ENCODE data around the gene TSSC4. TPM values are rescaled to one million over a fixed set of nuclear protein-coding genes. Genes with fewer than 3 reads are reported as not detected.

TSSC4 gene
- total and polyA plus RNA-seq, 9 of the 15 experiments (the other 6 are each of a cell fraction or from before 2014, with no cell fraction given) = 0.41 to 54.2 (median 11.0) TPM

DNA sequence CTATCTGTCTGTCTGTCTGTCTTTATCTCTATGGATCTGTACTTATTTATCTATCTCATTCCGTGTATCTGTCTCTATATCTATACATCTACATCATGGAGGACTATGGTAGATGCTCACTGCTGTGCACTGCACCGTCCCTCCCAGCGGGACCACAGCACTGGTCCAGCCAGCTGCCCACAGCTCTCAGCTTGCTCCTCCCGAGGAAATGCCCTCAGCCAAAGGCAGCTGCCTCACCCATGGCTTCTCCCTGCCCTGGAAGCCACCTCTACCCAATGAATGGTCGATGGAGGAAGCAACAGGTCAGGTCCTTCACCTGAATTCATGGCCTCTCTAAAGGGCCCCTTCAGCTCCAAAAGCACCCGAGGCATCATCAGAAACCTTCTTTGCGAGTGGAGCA is 38.1 kb upstream of the TSSC4 start (continued):
- TF ChIP-seq RB1 (IDR thresholded peaks at IDR 0.05; ENCODE audit: low read depth) (no peak), ZNF79 (CRISPR knock-in tag; IDR thresholded peaks at IDR 0.05; ENCODE audit: low read depth) (no peak), ZNF586 (CRISPR knock-in tag; conservative IDR thresholded peaks at IDR 0.05) (no peak), HES1 (IDR thresholded peaks at IDR 0.05; ENCODE audit: low read depth) (no peak), GATAD2B (IDR thresholded peaks at IDR 0.05; ENCODE audit: borderline replicate concordance) (no peak), ZBTB2 (IDR thresholded peaks at IDR 0.05) (no peak), MYBL2 (IDR thresholded peaks at IDR 0.05; ENCODE audit: low read depth) (no peak), MYBL2 (CRISPR knock-in tag; IDR thresholded peaks at IDR 0.05; ENCODE audit: borderline replicate concordance) (no peak), RFX1 (IDR thresholded peaks at IDR 0.05) (no peak)
- TF ChIP-seq, protein P1, sequence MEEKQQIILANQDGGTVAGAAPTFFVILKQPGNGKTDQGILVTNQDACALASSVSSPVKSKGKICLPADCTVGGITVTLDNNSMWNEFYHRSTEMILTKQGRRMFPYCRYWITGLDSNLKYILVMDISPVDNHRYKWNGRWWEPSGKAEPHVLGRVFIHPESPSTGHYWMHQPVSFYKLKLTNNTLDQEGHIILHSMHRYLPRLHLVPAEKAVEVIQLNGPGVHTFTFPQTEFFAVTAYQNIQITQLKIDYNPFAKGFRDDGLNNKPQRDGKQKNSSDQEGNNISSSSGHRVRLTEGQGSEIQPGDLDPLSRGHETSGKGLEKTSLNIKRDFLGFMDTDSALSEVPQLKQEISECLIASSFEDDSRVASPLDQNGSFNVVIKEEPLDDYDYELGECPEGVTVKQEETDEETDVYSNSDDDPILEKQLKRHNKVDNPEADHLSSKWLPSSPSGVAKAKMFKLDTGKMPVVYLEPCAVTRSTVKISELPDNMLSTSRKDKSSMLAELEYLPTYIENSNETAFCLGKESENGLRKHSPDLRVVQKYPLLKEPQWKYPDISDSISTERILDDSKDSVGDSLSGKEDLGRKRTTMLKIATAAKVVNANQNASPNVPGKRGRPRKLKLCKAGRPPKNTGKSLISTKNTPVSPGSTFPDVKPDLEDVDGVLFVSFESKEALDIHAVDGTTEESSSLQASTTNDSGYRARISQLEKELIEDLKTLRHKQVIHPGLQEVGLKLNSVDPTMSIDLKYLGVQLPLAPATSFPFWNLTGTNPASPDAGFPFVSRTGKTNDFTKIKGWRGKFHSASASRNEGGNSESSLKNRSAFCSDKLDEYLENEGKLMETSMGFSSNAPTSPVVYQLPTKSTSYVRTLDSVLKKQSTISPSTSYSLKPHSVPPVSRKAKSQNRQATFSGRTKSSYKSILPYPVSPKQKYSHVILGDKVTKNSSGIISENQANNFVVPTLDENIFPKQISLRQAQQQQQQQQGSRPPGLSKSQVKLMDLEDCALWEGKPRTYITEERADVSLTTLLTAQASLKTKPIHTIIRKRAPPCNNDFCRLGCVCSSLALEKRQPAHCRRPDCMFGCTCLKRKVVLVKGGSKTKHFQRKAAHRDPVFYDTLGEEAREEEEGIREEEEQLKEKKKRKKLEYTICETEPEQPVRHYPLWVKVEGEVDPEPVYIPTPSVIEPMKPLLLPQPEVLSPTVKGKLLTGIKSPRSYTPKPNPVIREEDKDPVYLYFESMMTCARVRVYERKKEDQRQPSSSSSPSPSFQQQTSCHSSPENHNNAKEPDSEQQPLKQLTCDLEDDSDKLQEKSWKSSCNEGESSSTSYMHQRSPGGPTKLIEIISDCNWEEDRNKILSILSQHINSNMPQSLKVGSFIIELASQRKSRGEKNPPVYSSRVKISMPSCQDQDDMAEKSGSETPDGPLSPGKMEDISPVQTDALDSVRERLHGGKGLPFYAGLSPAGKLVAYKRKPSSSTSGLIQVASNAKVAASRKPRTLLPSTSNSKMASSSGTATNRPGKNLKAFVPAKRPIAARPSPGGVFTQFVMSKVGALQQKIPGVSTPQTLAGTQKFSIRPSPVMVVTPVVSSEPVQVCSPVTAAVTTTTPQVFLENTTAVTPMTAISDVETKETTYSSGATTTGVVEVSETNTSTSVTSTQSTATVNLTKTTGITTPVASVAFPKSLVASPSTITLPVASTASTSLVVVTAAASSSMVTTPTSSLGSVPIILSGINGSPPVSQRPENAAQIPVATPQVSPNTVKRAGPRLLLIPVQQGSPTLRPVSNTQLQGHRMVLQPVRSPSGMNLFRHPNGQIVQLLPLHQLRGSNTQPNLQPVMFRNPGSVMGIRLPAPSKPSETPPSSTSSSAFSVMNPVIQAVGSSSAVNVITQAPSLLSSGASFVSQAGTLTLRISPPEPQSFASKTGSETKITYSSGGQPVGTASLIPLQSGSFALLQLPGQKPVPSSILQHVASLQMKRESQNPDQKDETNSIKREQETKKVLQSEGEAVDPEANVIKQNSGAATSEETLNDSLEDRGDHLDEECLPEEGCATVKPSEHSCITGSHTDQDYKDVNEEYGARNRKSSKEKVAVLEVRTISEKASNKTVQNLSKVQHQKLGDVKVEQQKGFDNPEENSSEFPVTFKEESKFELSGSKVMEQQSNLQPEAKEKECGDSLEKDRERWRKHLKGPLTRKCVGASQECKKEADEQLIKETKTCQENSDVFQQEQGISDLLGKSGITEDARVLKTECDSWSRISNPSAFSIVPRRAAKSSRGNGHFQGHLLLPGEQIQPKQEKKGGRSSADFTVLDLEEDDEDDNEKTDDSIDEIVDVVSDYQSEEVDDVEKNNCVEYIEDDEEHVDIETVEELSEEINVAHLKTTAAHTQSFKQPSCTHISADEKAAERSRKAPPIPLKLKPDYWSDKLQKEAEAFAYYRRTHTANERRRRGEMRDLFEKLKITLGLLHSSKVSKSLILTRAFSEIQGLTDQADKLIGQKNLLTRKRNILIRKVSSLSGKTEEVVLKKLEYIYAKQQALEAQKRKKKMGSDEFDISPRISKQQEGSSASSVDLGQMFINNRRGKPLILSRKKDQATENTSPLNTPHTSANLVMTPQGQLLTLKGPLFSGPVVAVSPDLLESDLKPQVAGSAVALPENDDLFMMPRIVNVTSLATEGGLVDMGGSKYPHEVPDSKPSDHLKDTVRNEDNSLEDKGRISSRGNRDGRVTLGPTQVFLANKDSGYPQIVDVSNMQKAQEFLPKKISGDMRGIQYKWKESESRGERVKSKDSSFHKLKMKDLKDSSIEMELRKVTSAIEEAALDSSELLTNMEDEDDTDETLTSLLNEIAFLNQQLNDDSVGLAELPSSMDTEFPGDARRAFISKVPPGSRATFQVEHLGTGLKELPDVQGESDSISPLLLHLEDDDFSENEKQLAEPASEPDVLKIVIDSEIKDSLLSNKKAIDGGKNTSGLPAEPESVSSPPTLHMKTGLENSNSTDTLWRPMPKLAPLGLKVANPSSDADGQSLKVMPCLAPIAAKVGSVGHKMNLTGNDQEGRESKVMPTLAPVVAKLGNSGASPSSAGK (IDR thresholded peaks at IDR 0.05) = no peak

Data from K562 (cell line).